Neural cell (in vitro differentiated cells): ENCODE results near the gene FAM193A.

ENCODE experiments used
- EP300 ChIP-seq: fragments of 450-650 bp; conservative IDR thresholded peaks from 2 replicates; pipeline ENCODE4 v1.6.1; 2014; ENCODE audit warnings: antibody characterized with exemption, mild to moderate bottlenecking, moderate library complexity; ENCODE audit not compliant: poor library complexity, severe bottlenecking
- EZH2 ChIP-seq: fragments of 200-600, 300-800 bp; shearing (Covaris generic), sonication (generic); IDR thresholded peaks from 2 replicates; pipeline ENCODE4 v1.6.1; 2014; ENCODE audit warnings: antibody characterized with exemption, low read length, borderline replicate concordance, mild to moderate bottlenecking; ENCODE audit not compliant: insufficient read depth, poor library complexity, severe bottlenecking
- POLR2AphosphoS5 ChIP-seq: IDR thresholded peaks from 2 replicates; pipeline ENCODE4 v1.6.1; 2012
- RAD21 ChIP-seq: fragments of 450-650 bp; conservative IDR thresholded peaks from 2 replicates; pipeline ENCODE4 v1.6.1; 2014; ENCODE audit warnings: antibody characterized with exemption, mild to moderate bottlenecking, moderate library complexity
- SMC3 ChIP-seq: fragments of 450-650 bp; conservative IDR thresholded peaks from 2 replicates; pipeline ENCODE4 v1.6.1; 2014; ENCODE audit warnings: antibody characterized with exemption, mild to moderate bottlenecking, moderate library complexity; ENCODE audit not compliant: poor library complexity
- TAF1 ChIP-seq: IDR thresholded peaks from 2 replicates; pipeline ENCODE4 v1.6.1; 2012; ENCODE audit warnings: low read depth
- TF ChIP-seq, protein P1 (sequence below): fragments of 450-650 bp; IDR thresholded peaks from 2 replicates; pipeline ENCODE4 v1.5.1; 2014; ENCODE audit warnings: antibody characterized with exemption, mild to moderate bottlenecking, moderate library complexity; ENCODE audit not compliant: poor library complexity, severe bottlenecking
- TF ChIP-seq, protein P2 (sequence below): IDR thresholded peaks from 2 replicates; pipeline ENCODE4 v1.6.1; 2012; ENCODE audit warnings: borderline replicate concordance

DNA sequence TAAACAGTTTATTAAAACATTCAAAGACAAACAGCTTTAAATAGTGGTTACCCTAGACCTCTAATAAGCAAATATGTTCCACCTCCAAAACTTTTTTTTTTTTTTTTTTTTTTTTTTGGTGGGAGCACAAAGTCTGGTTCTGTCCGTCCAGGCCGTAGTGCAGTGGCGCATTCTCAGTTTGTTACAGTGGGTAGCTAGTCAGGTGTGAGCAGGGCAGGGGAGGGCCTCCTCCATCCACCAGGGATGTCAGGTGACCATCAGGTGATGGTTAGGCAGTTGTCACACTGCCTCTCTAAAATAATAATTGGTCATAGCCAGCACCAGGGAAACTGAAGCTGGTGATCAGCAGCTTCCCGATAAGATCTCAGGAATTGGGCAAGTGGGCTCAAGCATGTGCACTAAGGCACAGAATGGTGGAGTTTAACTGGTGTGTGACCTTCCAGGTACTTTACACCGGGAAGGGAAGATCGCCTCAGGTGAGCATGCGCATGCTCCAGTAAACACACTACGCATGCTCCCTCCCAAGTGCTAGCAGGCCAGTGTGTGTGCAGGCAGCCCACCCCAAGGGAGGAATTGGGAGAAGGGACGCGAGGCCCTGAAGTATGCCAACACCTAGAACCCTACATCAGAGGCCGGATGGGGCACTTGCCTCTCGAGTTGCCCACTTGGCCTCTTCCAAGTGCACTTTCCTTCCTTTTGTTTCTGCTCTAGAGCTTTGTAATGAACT, 192.5 kb downstream of the FAM193A start:
- TF ChIP-seq, protein P1, sequence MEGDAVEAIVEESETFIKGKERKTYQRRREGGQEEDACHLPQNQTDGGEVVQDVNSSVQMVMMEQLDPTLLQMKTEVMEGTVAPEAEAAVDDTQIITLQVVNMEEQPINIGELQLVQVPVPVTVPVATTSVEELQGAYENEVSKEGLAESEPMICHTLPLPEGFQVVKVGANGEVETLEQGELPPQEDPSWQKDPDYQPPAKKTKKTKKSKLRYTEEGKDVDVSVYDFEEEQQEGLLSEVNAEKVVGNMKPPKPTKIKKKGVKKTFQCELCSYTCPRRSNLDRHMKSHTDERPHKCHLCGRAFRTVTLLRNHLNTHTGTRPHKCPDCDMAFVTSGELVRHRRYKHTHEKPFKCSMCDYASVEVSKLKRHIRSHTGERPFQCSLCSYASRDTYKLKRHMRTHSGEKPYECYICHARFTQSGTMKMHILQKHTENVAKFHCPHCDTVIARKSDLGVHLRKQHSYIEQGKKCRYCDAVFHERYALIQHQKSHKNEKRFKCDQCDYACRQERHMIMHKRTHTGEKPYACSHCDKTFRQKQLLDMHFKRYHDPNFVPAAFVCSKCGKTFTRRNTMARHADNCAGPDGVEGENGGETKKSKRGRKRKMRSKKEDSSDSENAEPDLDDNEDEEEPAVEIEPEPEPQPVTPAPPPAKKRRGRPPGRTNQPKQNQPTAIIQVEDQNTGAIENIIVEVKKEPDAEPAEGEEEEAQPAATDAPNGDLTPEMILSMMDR, result no peak
- no peak for TF ChIP-seq TAF1
- no peak for TF ChIP-seq RAD21
- TF ChIP-seq EP300, result no peak
- no peak for TF ChIP-seq POLR2AphosphoS5
- TF ChIP-seq EZH2, result no peak
- TF ChIP-seq SMC3, result no peak
- TF ChIP-seq, protein P2, sequence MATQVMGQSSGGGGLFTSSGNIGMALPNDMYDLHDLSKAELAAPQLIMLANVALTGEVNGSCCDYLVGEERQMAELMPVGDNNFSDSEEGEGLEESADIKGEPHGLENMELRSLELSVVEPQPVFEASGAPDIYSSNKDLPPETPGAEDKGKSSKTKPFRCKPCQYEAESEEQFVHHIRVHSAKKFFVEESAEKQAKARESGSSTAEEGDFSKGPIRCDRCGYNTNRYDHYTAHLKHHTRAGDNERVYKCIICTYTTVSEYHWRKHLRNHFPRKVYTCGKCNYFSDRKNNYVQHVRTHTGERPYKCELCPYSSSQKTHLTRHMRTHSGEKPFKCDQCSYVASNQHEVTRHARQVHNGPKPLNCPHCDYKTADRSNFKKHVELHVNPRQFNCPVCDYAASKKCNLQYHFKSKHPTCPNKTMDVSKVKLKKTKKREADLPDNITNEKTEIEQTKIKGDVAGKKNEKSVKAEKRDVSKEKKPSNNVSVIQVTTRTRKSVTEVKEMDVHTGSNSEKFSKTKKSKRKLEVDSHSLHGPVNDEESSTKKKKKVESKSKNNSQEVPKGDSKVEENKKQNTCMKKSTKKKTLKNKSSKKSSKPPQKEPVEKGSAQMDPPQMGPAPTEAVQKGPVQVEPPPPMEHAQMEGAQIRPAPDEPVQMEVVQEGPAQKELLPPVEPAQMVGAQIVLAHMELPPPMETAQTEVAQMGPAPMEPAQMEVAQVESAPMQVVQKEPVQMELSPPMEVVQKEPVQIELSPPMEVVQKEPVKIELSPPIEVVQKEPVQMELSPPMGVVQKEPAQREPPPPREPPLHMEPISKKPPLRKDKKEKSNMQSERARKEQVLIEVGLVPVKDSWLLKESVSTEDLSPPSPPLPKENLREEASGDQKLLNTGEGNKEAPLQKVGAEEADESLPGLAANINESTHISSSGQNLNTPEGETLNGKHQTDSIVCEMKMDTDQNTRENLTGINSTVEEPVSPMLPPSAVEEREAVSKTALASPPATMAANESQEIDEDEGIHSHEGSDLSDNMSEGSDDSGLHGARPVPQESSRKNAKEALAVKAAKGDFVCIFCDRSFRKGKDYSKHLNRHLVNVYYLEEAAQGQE, result no peak
